ENCODE results near the gene PRM1. TPM values are rescaled to one million over a fixed set of nuclear protein-coding genes. Genes with fewer than 3 reads are reported as not detected.
A peak's percentile ranks its signal among the peaks of the same experiment; 100 is the strongest.

PRM1 gene
- total RNA-seq, 1 experiment from 2014 or later, result 0.48 TPM

DNA sequence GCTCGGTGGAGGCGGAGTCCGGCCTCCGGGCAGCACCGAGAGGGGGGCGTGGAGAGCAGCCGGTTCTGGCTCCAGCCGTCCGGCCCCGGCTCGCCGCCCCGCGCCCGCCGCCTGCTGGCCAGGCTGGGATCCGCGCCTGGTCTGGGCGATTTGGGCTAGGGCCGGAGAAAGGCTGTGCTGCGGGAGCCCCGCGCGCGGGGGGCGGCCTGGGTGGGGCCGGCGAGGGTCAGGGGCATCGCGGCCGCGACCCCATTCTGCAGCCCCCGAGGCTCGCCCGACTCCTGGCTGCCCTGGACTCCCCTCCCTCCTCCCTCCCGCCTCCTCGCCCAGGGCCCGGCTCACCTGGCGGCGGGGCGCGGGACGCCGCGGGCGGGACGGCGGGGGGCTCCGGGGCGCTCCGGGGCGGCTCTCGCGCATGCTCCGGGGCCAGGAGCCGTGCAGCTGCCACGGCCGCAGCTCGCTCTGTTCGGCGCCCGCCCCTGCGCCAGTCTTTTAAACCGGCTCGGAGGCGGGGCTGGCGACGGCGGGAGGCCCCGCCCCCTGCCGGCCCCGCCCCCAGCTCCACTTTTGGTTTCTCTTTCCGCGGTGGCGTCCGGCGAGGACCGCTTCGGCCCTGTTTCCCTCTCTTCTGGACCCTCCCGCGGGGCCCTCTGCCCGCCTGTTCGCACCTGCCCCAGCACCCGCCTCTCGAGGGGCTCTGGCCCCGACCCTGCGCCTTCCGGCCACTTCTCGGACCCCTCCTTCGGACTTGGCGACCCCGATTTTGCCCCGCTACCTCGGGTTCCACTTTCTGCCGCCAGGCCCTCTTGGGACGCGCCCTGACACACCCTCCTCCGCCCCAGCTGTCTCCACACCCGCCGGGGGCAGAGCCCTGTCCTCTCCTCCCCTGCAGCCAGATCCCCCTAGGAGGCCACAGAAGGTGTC lies 25.1 kb downstream of the PRM1 start, which contains the start of gene SOCS1 (continued):
- TF ChIP-seq ZNF512 (CRISPR knock-in tag; IDR thresholded peaks at IDR 0.05; ENCODE audit: borderline replicate concordance) (no peak), SMAD3 (CRISPR knock-in tag; IDR thresholded peaks at IDR 0.05; ENCODE audit: borderline replicate concordance) (peak; percentile 48; the same call in 1 of the 2 replicates), SMAD4 (CRISPR knock-in tag; IDR thresholded peaks at IDR 0.05) (0 out of 2 replicates have a peak, but pooled peaks have one; percentile 26), KAT7 (CRISPR knock-in tag; IDR thresholded peaks at IDR 0.05; ENCODE audit: borderline replicate concordance) (no peak)

DNA sequence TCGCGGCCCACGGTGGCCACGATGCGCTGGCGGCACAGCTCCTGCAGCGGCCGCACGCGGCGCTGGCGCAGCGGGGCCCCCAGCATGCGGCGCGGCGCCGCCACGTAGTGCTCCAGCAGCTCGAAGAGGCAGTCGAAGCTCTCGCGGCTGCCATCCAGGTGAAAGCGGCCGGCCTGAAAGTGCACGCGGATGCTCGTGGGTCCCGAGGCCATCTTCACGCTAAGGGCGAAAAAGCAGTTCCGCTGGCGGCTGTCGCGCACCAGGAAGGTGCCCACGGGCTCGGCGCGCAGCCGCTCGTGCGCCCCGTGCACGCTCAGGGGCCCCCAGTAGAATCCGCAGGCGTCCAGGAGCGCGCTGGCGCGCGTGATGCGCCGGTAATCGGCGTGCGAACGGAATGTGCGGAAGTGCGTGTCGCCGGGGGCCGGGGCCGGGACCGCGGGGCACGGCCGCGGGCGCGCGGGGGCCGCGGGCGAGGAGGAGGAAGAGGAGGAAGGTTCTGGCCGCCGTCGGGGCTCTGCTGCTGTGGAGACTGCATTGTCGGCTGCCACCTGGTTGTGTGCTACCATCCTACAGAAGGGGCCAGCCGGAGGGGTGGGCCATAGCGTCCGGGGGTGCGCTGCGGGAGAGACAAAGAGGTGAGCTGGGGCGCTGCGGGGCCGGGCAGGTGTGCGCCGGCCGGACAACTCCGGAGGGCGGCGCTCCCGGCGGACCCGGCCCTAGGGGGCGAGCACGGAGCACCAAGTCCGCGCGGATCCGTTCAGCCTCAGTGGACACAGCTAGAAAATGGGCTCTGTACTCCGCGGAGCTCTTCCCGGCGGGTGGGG lies 26.0 kb downstream of the PRM1 start:
- H3K4me3 Mint-ChIP-seq, result peak overlapping the region; percentile 77
- ChIA-PET POLR2A (interaction anchor here (0.6 to 3.0 kb wide), 26 partner anchors 14 to 306 kb away, joined by 3 to 27 read pairs (median 4); partner anchors contain the start of gene TNP2), CTCF (interaction anchor here (0.6 to 5.1 kb wide), 49 partner anchors 9 to 410 kb away, joined by 3 to 104 read pairs (median 6); partner anchors contain the start of genes DEXI, LITAF, PRM2 and PRM3)
- ATAC-seq (no peak), DNase-seq (ENCODE audit: low spot score) (no peak)
- H3K9me3 Mint-ChIP-seq, result no peaks in the 10 kb centered on the region
- H3K36me3 Mint-ChIP-seq, result peaks cover 19% of the 10 kb centered on the region
- H3K4me1 Mint-ChIP-seq, result peaks cover 42% of the 10 kb centered on the region
- H3K27ac Mint-ChIP-seq, result no peak overlapping the region
- H3K27me3 Mint-ChIP-seq (ENCODE audit: low read depth), result no peaks in the 10 kb centered on the region; the same call in 1 of the 2 replicates
- TF ChIP-seq PREB (CRISPR knock-in tag; IDR thresholded peaks at IDR 0.05; ENCODE audit: borderline replicate concordance) (0 out of 2 replicates have a peak, but pooled peaks have one; percentile 6), MXD4 (CRISPR knock-in tag; IDR thresholded peaks at IDR 0.05; ENCODE audit: borderline replicate concordance) (no peak), HMGXB4 (CRISPR knock-in tag; IDR thresholded peaks at IDR 0.05) (no peak), KAT7 (CRISPR knock-in tag; IDR thresholded peaks at IDR 0.05; ENCODE audit: borderline replicate concordance) (peak; percentile 54; the same call in 1 of the 2 replicates), ZNF423 (CRISPR knock-in tag; IDR thresholded peaks at IDR 0.05) (peak; percentile 88), FOXP1 (CRISPR knock-in tag; IDR thresholded peaks at IDR 0.05; ENCODE audit: borderline replicate concordance) (no peak), ETV6 (CRISPR knock-in tag; IDR thresholded peaks at IDR 0.05) (no peak), TEAD4 (CRISPR knock-in tag; IDR thresholded peaks at IDR 0.05) (peak; percentile 51; the same call in 1 of the 2 replicates), E2F1 (CRISPR knock-in tag; IDR thresholded peaks at IDR 0.05) (no peak), AFF4 (CRISPR knock-in tag; IDR thresholded peaks at IDR 0.05; ENCODE audit: borderline replicate concordance) (no peak), ZNF219 (CRISPR knock-in tag; IDR thresholded peaks at IDR 0.05; ENCODE audit: borderline replicate concordance) (0 out of 2 replicates have a peak, but pooled peaks have one; percentile 9), RELA (CRISPR knock-in tag; IDR thresholded peaks at IDR 0.05; ENCODE audit: borderline replicate concordance) (no peak)
- TF ChIP-seq, protein P1, sequence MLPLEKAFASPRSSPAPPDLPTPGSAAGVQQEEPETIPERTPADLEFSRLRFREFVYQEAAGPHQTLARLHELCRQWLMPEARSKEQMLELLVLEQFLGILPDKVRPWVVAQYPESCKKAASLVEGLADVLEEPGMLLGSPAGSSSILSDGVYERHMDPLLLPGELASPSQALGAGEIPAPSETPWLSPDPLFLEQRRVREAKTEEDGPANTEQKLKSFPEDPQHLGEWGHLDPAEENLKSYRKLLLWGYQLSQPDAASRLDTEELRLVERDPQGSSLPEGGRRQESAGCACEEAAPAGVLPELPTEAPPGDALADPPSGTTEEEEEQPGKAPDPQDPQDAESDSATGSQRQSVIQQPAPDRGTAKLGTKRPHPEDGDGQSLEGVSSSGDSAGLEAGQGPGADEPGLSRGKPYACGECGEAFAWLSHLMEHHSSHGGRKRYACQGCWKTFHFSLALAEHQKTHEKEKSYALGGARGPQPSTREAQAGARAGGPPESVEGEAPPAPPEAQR (CRISPR knock-in tag; IDR thresholded peaks at IDR 0.05), result no peak

Data from WTC11 (cell line).